ENCODE measurements around the gene TIPARP.

Gene TIPARP

GRCh38 chr3:156743859-156744258, 69.5 kb downstream of the TIPARP start:
- DNase-seq = no peak

DNA sequence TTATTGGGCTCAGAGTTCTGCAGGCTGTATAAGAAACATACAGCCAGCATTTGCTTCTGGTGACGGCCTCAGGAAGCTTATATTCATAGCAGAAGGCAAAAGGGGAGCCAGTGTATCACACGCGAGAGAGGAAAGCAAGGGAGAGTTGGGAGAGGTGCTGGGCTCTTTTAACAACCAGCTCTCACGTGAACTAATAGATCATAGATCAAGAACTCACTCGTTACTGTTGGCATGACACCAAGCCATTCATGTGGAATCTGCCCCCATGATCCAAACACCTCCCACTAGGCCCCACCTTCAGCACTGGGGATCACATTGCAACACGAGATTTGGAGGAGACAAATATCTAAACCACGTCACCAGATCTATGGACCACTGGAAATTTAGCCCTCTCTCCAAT, 70.2 kb downstream of the TIPARP start:
- DNase-seq = no peak

DNA sequence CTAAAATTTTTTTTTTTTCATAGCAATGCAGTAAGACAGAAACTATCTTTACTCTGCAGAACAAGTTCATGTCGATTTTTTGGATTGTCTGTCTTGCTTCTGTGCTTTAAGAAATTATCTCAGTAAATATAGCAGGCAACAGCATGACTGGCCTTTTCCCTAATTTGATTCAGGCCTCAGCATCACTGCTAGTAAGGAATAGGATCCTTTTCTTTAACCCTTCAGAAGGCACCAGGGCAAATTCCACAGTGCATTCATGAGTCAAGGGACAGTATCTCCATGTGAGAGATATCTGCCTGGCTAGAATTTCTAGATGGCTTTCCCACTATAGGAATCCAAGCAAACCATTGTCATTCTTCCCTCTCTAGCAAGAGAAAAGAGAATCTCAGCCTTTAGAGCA, 71.4 kb downstream of the TIPARP start:
- no peak for DNase-seq

- no peak for DNase-seq
These were observed 72.7 kb downstream of the TIPARP start for GRCh38 chr3:156747046-156747445.

GRCh38 chr3:156749244-156749643, 74.9 kb downstream of the TIPARP start:
- no peak for DNase-seq

GRCh38 chr3:156750191-156750873, 75.9 kb downstream of the TIPARP start:
- DNase-seq = peak; percentile 20

DNA sequence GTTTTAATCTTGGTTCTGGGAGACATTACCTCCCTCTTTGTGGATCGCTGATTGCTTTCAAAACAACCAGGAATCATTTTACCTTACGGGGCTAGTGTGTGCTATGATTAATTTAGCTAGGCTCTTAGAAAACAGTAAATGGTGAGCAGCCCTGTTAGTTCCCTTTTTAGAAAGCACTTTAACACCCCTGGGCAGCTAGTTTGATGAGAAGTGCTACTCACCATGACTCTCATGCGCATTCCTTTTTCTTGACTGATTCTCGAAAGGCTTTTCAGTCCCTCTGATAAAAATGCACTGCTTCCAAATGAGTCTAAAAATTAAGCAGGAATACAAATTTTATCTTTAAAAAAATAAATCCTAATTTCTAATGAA, 76.5 kb downstream of the TIPARP start:
- no peak for DNase-seq

DNA sequence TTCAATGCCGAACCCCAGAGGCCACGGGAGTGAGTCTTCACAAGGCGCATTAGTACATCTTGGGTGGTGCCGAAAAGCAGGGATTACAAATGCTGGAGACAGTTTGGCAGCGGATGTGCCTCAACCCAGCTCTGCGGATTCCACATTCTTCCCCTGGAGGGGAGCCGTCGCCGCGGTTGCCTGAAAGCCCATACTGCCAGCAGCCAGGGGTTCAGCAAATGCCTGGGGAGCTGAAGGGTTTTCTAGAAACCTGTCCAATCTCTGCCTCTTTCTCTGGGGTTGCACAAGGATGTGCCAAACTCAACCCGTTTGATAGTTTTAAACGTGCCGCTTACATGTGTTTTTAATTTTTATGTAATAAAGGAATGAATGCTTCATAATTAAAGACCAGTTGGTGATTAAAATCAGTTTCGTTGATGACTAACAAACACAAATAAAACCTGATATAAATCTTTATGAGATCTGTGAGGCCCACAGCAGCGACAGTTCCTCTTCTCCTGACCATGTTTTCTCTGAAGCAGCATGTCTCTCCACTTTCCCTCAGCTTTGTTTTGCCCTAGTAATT, 77.2 kb downstream of the TIPARP start:
- DNase-seq = no peak

All from DMS 273 treated with DMSO at 0.1 percent for 48 hours (cell line).